ENCODE results near the gene VAV2. TPM values are rescaled to one million over a fixed set of nuclear protein-coding genes. Genes with fewer than 3 reads are reported as not detected.

VAV2 gene
- total RNA-seq, 3 donors from 2014 or later (not counting 1 experiment from before 2014, with no cell fraction given): 3.9 to 5.1 (median 4.8) TPM

DNA sequence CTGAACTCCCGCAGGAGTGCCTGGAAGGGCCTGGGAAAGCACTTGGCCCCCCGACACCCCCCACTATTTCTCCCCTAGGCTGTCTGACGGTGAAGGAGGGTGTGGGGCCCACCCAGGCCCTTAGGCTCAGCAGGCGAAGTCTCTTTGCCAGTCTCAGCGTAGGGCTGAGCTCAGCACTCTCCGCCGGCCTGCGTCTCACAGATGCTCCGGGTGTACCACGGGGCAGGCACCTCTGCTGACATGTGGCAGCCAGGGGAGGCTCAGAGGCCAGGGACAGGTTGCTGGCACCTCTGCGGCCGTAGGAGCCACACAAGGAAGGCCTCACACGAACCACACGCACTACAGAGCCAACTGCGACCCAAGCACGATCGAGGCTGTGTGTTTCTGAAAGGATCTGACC is 114.2 kb downstream of the VAV2 start:
- Mint-ChIP-seq H3K4me3 (no peak overlapping the region), H3K27ac (no peak overlapping the region), H3K27me3 (ENCODE audit: low read depth in 2 of 2) (no peaks in the 10 kb centered on the region), H3K36me3 (no peaks in the 10 kb centered on the region), H3K9me3 (no peaks in the 10 kb centered on the region), H3K4me1 (no peaks in the 10 kb centered on the region)
- Histone ChIP-seq H3K9me3 (ENCODE audit: control insufficient read depth, insufficient read depth, low read length) (no peaks in the 10 kb centered on the region), H3K4me3 (ENCODE audit: low read length) (no peak overlapping the region), H3K4me1 (ENCODE audit: control insufficient read depth, insufficient read depth, low read length) (no peaks in the 10 kb centered on the region), H3K27ac (ENCODE audit: low read length) (no peak overlapping the region), H3K36me3 (ENCODE audit: control insufficient read depth, insufficient read depth, low read length) (no peaks in the 10 kb centered on the region), H3K27me3 (ENCODE audit: control insufficient read depth, insufficient read depth, low read length) (no peaks in the 10 kb centered on the region)
- intact Hi-C loops (cut with micrococcal nuclease): no loop called here
- TF ChIP-seq, protein P1, sequence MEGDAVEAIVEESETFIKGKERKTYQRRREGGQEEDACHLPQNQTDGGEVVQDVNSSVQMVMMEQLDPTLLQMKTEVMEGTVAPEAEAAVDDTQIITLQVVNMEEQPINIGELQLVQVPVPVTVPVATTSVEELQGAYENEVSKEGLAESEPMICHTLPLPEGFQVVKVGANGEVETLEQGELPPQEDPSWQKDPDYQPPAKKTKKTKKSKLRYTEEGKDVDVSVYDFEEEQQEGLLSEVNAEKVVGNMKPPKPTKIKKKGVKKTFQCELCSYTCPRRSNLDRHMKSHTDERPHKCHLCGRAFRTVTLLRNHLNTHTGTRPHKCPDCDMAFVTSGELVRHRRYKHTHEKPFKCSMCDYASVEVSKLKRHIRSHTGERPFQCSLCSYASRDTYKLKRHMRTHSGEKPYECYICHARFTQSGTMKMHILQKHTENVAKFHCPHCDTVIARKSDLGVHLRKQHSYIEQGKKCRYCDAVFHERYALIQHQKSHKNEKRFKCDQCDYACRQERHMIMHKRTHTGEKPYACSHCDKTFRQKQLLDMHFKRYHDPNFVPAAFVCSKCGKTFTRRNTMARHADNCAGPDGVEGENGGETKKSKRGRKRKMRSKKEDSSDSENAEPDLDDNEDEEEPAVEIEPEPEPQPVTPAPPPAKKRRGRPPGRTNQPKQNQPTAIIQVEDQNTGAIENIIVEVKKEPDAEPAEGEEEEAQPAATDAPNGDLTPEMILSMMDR (IDR thresholded peaks at IDR 0.05): no peak
- DNase-seq: no peak
- ATAC-seq: no peak
- WGBS (ENCODE audit: insufficient coverage): 95% methylated on average over 17 of the region's 17 CpGs

DNA sequence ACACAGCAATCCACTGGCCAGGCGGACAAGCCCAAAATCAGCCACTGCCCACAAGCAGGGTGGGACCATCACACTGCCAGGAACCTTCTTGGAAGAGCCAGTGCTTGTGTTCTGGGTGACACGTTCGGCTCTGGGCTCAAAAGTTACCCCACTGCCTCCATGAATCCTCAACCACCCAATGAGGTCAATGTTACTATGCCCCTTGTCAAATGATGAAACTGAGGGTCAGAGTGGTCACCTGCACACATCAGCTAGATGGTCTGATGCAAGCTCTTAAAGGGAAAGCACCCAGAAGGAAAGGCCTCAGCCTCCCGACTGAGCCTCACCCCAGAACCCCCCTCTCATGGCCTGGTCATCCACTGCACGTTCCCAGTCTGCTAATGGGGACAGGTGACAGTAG is 114.8 kb downstream of the VAV2 start:
- Histone ChIP-seq H3K4me3 (ENCODE audit: low read length) (no peak overlapping the region), H3K36me3 (ENCODE audit: control insufficient read depth, insufficient read depth, low read length) (no peaks in the 10 kb centered on the region), H3K27me3 (ENCODE audit: control insufficient read depth, insufficient read depth, low read length) (no peaks in the 10 kb centered on the region), H3K4me1 (ENCODE audit: control insufficient read depth, insufficient read depth, low read length) (no peaks in the 10 kb centered on the region), H3K9me3 (ENCODE audit: control insufficient read depth, insufficient read depth, low read length) (no peaks in the 10 kb centered on the region), H3K27ac (ENCODE audit: low read length) (no peak overlapping the region)
- Mint-ChIP-seq H3K9me3 (no peaks in the 10 kb centered on the region), H3K4me1 (no peaks in the 10 kb centered on the region), H3K27ac (no peak overlapping the region), H3K27me3 (ENCODE audit: low read depth in 2 of 2) (no peaks in the 10 kb centered on the region), H3K36me3 (no peaks in the 10 kb centered on the region), H3K4me3 (no peak overlapping the region)
- DNase-seq (no peak), ATAC-seq (no peak)
- TF ChIP-seq, protein P1 (IDR thresholded peaks at IDR 0.05): no peak
- 92% methylated on average over 5 of the region's 5 CpGs for WGBS (ENCODE audit: insufficient coverage)
- intact Hi-C loops (cut with micrococcal nuclease): no loop called here

DNA sequence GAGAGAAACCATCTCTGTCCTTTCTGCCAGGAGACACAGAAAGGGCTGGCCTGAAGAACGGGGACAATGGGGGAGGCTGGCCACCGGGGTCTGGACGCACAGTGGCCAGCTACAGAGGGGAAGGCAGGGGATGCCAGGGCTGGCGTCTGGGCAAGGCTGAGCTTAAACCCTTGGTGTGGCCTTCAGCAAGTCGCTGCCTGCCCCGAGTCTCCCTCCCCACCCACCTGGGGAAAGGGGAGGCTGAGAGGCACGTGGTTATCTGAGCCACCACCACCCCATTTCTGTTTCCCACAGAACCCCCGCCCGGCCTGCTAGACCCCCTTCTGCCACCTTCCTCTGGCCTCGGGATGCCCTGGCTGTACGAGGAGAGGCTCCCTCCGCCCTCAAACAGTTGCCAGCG is 115.3 kb downstream of the VAV2 start:
- no peaks in the 10 kb centered on the region for H3K36me3 Mint-ChIP-seq
- H3K4me3 ChIP-seq (ENCODE audit: low read length): no peak overlapping the region
- H3K4me3 Mint-ChIP-seq: no peak overlapping the region
- H3K27ac ChIP-seq (ENCODE audit: low read length): no peak overlapping the region
- TF ChIP-seq, protein P1 (IDR thresholded peaks at IDR 0.05): no peak
- H3K27ac Mint-ChIP-seq: no peak overlapping the region
- H3K36me3 ChIP-seq (ENCODE audit: control insufficient read depth, insufficient read depth, low read length): no peaks in the 10 kb centered on the region
- H3K4me1 ChIP-seq (ENCODE audit: control insufficient read depth, insufficient read depth, low read length): no peaks in the 10 kb centered on the region
- no peaks in the 10 kb centered on the region for H3K27me3 Mint-ChIP-seq (ENCODE audit: low read depth in 2 of 2)
- H3K9me3 Mint-ChIP-seq: no peaks in the 10 kb centered on the region
- intact Hi-C loops (cut with micrococcal nuclease): no loop called here
- ATAC-seq (no peak), DNase-seq (no peak)
- WGBS (ENCODE audit: insufficient coverage): 85% methylated on average over 10 of the region's 13 CpGs
- no peaks in the 10 kb centered on the region for H3K9me3 ChIP-seq (ENCODE audit: control insufficient read depth, insufficient read depth, low read length)
- no peaks in the 10 kb centered on the region for H3K4me1 Mint-ChIP-seq
- no peaks in the 10 kb centered on the region for H3K27me3 ChIP-seq (ENCODE audit: control insufficient read depth, insufficient read depth, low read length)

DNA sequence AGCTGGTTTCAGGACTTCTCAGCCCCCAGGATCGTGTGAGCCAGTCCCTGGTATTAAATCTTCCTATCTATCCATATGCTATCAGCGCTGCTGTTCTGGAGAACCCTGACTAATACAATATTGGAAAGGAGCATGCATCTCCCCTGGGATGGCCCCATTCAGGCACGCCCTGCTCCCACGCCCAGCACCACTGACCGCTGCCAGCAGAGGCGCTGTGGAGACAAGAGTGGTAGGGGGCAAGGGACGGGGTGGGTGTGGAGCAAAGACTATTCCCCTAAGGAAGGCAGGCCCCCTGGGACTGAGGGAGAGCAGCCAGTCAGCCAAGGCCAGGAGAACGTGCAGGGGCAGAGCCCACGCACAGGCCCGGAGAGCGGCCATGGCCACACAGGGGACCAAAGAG is 116.0 kb downstream of the VAV2 start:
- Mint-ChIP-seq H3K4me3 (no peak overlapping the region), H3K27ac (no peak overlapping the region), H3K9me3 (no peaks in the 10 kb centered on the region), H3K36me3 (no peaks in the 10 kb centered on the region), H3K4me1 (no peaks in the 10 kb centered on the region), H3K27me3 (ENCODE audit: low read depth in 2 of 2) (no peaks in the 10 kb centered on the region)
- H3K27me3 ChIP-seq (ENCODE audit: control insufficient read depth, insufficient read depth, low read length): no peaks in the 10 kb centered on the region
- intact Hi-C loops (cut with micrococcal nuclease): no loop called here
- H3K36me3 ChIP-seq (ENCODE audit: control insufficient read depth, insufficient read depth, low read length): no peaks in the 10 kb centered on the region
- no peak overlapping the region for H3K27ac ChIP-seq (ENCODE audit: low read length)
- DNase-seq: no peak
- no peaks in the 10 kb centered on the region for H3K9me3 ChIP-seq (ENCODE audit: control insufficient read depth, insufficient read depth, low read length)
- 94% methylated on average over 11 of the region's 11 CpGs for WGBS (ENCODE audit: insufficient coverage)
- H3K4me1 ChIP-seq (ENCODE audit: control insufficient read depth, insufficient read depth, low read length): no peaks in the 10 kb centered on the region
- TF ChIP-seq, protein P1 (IDR thresholded peaks at IDR 0.05): no peak
- no peak overlapping the region for H3K4me3 ChIP-seq (ENCODE audit: low read length)
- ATAC-seq: no peak
